Activated CD4-positive, CD25-positive, alpha-beta regulatory T cell treated with anti-CD3 and anti-CD28 coated beads, Interleukin-2, amount 50 U/mL, for 16 hours (primary cell): ENCODE data around the gene SCUBE3.

Experiments
- DNase-seq: peaks from one replicate; pipeline ENCODE4 v3.0.0-alpha.2; 2020; ENCODE audit warnings: low read depth, low spot score

The SCUBE3 gene

DNA sequence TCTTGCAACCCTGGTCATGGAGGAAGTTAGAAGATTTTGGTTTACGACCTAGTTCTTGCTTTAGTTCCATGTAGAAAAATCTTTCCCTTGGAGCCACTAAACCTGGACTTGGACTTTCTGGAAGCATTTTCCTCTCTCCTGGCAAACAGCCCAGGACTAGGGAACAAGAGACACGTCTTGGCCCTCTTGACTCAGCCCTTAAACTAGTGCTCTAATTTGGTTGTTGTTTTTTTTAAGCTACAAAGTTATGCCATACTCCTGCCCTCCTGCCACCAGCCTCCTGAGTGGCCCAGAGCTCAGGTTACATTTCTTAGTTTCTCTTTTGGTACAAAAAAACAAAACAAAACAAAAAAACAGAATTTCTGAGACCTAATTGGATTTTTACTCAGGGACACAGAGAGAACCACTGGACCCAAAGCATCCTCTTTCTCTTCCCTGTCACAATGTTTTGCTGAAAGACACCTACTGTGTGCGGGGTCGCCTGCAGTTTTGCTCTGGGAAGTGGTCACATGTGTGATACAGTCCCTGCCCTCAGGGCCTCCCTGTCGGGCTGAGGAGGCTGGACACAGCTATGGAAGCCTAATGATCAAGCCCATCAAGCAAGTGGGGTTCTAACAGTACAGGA lies 32.3 kb upstream of the SCUBE3 start:
- no peak for DNase-seq

DNA sequence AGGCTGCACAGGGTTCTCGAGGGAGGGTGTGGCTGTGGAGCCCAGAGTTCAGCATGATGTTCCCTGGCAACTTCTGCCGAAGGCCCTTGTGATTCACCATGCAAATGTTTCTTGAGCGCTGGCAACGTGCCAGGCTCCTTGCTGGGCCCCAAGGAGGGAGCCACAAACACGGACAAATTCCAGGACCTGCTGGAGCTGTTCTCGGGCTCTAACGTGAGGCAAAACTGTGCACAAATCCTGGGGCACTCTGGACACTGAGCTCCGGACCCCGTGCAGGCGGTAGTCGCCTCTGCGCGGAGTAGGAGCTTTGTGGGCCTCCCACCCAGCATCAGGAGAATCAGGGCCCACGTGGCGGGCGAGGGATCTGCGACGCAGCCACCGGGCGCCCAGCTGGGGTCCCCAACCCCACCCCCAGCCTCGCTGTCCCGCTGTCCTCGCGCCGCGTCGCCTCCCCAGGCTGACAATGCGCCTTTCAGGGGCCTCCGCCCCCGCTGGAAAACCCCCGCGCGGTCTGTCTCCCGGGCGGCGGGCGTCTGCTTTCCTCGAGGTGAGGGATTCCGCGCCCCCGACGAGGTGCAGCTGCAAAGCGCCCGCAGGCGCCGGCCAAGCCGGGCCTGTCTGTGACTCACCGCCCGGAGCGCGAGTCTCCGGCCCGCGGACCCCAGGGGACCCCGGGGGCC lies 31.7 kb upstream of the SCUBE3 start:
- no peak for DNase-seq

- no peak for DNase-seq
Measured at GRCh38 chr6:35183281-35183680, 30.5 kb upstream of the SCUBE3 start.

GRCh38 chr6:35183935-35184334 lies 29.8 kb upstream of the SCUBE3 start:
- no peak for DNase-seq

- no peak for DNase-seq
Measured at GRCh38 chr6:35184580-35185301, 29.0 kb upstream of the SCUBE3 start.

GRCh38 chr6:35185302-35185681 lies 28.5 kb upstream of the SCUBE3 start:
- no peak for DNase-seq

DNA sequence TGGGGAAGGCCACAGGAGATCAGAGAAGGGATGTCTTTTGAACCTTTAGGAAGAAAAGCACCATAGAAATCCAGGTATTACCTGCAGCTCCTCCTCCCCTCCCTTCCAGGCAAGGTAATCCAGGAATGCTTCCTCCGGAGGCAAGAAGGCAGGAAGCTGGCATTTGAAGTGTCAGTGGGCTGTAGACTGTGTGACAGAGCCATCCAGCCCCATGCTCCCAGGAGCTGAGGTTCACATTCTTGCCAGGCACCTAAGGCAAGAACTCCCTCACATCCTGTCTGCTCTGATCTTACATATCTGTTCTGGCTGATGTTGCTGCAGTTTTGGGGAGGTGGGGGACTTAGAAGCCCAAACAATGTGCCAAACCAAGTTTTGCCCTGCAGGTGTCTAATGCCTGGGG lies 27.8 kb upstream of the SCUBE3 start:
- no peak for DNase-seq

GRCh38 chr6:35186571-35186970 lies 27.2 kb upstream of the SCUBE3 start:
- DNase-seq, result no peak

DNA sequence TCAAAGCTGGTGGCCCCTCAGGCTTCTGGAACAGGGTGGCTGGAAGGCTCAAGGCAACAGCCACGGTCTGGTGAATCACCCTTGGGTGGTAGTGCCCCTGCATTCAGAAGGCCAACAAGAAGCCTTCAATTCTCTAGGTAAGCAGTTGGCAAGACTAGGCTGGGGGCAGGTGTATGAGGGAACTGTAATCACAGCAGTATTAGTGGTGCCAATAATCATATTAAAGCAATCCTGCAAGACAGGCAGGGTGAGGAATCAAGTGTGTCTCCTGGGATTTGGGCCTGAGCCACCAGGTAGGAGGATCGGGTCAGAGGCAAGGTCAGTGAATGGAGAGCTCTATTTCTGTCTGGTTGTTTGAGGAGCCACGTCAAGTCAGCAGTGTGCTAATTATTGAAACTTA lies 24.9 kb upstream of the SCUBE3 start:
- DNase-seq, result no peak

DNA sequence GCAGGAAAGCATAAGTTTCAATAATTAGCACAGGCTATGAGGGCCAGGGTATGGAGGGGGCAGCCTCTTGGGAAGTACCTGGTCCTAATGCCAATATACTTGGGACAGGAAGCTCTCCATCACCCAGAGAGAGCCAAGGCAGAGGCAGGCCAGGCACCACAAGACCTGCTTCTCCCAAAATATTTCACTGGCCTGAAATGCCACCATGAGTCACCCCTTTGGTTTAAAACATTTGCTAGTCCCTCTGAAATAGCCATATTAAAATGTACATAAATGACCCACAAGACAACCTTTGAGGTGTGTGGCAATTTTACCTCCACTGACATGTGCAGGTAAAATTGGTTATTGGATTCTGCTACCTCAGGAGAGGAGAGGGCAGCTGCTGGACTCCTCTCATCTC lies 23.4 kb upstream of the SCUBE3 start:
- DNase-seq, result no peak

- DNase-seq, result no peak
Measured at GRCh38 chr6:35191889-35192288, 21.9 kb upstream of the SCUBE3 start.

DNA sequence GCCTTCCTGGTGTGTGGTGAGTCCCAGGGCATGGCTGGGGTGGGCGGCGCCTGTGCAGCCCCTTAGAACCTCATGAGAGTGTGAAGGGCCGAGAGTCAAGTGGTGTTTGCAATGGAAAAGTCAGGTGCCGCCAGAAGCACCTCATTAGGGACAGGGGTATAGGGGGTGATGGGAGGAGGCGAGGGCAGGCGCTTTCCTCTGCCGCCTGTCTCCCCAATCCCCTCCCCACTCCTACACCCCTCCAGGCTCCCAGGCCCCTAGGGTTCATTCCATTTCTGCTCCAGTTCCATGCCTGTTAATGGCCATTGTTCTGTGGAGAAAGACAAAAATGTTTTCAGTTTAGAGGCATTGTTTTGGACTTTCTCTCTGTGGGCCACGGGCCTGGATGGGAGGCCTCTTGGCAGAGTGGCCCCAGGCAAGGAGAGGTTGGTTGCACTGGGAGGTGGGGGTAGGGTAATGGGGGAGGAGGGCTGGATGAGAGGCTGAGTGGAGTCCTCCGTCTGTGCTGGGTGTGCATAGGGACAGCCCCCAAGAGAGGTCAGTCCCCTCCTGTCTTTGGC lies 21.4 kb upstream of the SCUBE3 start:
- no peak for DNase-seq

- DNase-seq, result no peak
Measured at GRCh38 chr6:35194390-35194789, 19.4 kb upstream of the SCUBE3 start.

GRCh38 chr6:35195120-35195780 lies 18.5 kb upstream of the SCUBE3 start:
- no peak for DNase-seq

- DNase-seq, result no peak
Measured at GRCh38 chr6:35197196-35197595, 16.6 kb upstream of the SCUBE3 start.

- no peak for DNase-seq
Measured at GRCh38 chr6:35199866-35200265, 13.9 kb upstream of the SCUBE3 start.

DNA sequence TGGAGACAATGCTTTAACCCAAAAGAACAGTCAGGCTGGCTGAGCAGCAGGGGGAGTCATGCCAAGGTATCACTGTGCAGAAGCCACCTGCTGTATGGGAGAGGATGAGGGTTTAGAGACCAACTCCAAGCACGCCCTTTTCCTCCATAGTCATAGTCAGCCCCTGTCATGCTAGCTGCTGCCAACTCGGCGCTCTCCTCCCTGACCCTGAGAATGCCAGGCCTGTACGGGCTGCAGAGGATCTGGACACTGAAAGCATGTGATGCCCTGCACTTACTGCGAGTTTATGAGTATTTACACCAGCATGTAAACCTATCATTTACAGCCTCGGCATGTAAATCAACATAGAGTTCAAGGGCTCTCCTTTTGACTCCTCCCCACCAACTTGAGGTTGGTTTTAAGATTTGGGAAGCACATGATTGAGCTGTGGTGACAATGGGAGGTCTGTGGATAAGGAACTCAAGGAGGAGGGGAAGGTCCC lies 11.7 kb upstream of the SCUBE3 start:
- DNase-seq, result no peak

GRCh38 chr6:35203152-35203670 lies 10.5 kb upstream of the SCUBE3 start:
- no peak for DNase-seq

GRCh38 chr6:35203680-35204079 lies 10.1 kb upstream of the SCUBE3 start:
- no peak for DNase-seq

DNA sequence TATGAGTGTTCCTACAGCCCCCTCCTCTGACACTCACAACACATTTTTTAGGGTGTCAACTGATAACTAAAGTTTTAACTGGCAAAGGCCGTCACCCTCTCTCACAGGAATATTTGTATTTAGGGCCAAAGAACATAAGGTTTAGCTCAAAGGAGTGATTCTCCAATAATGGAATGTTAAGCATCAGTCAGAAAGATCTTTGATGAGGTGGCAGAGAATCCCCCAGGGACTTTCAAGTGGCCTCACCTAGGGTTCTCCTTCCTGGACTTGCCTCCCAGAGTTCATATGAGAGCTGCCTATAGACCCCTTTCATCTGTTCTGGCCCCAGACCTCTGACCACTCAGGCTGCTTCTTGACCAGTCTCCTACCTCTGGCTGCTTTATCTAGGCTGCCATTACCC lies 7.4 kb upstream of the SCUBE3 start:
- DNase-seq, result no peak

GRCh38 chr6:35208419-35208818 lies 5.3 kb upstream of the SCUBE3 start:
- no peak for DNase-seq

DNA sequence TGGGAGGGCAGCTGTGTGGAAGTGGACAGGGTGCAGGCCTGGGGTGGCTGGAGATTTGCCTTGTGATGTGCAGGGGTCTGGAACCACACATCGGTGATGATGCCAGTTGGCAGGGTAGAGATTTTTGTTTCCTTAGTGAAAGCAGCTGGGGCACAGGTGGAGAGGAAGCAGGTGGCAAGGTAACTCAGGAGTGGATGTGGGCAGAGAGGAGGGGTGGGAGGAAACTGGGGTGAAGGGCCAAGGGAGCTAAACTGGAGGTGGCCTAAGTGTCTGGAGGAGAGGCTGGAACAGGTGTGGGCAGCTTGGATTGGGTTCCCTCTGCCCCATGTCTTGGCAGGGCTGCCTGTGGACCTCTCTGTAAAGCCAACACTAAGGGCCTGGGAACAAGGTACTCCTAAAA lies 4.7 kb upstream of the SCUBE3 start:
- DNase-seq, result no peak
